ENCODE measurements around the gene TMEM106C.

- TF ChIP-seq, protein P1, sequence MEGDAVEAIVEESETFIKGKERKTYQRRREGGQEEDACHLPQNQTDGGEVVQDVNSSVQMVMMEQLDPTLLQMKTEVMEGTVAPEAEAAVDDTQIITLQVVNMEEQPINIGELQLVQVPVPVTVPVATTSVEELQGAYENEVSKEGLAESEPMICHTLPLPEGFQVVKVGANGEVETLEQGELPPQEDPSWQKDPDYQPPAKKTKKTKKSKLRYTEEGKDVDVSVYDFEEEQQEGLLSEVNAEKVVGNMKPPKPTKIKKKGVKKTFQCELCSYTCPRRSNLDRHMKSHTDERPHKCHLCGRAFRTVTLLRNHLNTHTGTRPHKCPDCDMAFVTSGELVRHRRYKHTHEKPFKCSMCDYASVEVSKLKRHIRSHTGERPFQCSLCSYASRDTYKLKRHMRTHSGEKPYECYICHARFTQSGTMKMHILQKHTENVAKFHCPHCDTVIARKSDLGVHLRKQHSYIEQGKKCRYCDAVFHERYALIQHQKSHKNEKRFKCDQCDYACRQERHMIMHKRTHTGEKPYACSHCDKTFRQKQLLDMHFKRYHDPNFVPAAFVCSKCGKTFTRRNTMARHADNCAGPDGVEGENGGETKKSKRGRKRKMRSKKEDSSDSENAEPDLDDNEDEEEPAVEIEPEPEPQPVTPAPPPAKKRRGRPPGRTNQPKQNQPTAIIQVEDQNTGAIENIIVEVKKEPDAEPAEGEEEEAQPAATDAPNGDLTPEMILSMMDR (IDR thresholded peaks at IDR 0.05; ENCODE audit: low read depth, low read length, missing input control) = no peak
- no peak for TF ChIP-seq RXRA (IDR thresholded peaks at IDR 0.05)
- no peak for TF ChIP-seq GABPA (IDR thresholded peaks at IDR 0.05 in 1 of 2, conservative IDR thresholded peaks at IDR 0.05 in 1 of 2)
- TF ChIP-seq, protein P2, sequence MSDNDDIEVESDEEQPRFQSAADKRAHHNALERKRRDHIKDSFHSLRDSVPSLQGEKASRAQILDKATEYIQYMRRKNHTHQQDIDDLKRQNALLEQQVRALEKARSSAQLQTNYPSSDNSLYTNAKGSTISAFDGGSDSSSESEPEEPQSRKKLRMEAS (IDR thresholded peaks at IDR 0.05) = no peak
- TF ChIP-seq TAF1 (conservative IDR thresholded peaks at IDR 0.05) = no peak
- TF ChIP-seq NR2F2 (IDR thresholded peaks at IDR 0.05) = no peak
- no peak for TF ChIP-seq ATF3 (IDR thresholded peaks at IDR 0.05)
Measured at GRCh38 chr12:47962198-47962597, 1.2 kb upstream of the TMEM106C start.

Data from liver (tissue), 3 donors.